Measurements from ENCODE around the gene FPR2. TPM values are rescaled to one million over a fixed set of nuclear protein-coding genes. Genes with fewer than 3 reads are reported as not detected.

Gene FPR2
- total and polyA plus RNA-seq, 2 of the 13 experiments (the other 11 are each of a cell fraction or from before 2014, with no cell fraction given) = not detected

- CTCF ChIA-PET (ENCODE audit: low intra/inter-chr PET ratio, low total read pairs) = no interaction called here
- H2AFZ ChIP-seq (ENCODE audit: low read length) = no peak overlapping the region
- H3K79me2 ChIP-seq (ENCODE audit: insufficient read depth, low read length) = no peaks in the 10 kb centered on the region
- no peak overlapping the region for H3K4me3 ChIP-seq (replicated peaks in 1 of 3; ENCODE audit: insufficient read depth in 1 of 3, low read depth in 2 of 3, low read length in 3 of 3)
- WGBS (ENCODE audit: low lambda C conversion rate) = 31% methylated on average over 7 of the region's 7 CpGs
- BruUV-seq (replicated peaks) = no TSS peak
- TF ChIP-seq GATA4 (IDR thresholded peaks at IDR 0.05; ENCODE audit: borderline replicate concordance, low read depth) (no peak), SP5 (CRISPR knock-in tag; IDR thresholded peaks at IDR 0.05; ENCODE audit: borderline replicate concordance, low read depth) (no peak), PBX2 (CRISPR knock-in tag; IDR thresholded peaks at IDR 0.05) (no peak), PHF5A (CRISPR knock-in tag; IDR thresholded peaks at IDR 0.05; ENCODE audit: low read depth, unreplicated experiment) (no peak), TFDP2 (CRISPR knock-in tag; IDR thresholded peaks at IDR 0.05) (no peak), ZNF12 (CRISPR knock-in tag; IDR thresholded peaks at IDR 0.05) (no peak), CHD4 (IDR thresholded peaks at IDR 0.05; ENCODE audit: borderline replicate concordance, low read length) (no peak), CHD2 (IDR thresholded peaks at IDR 0.05; ENCODE audit: low read depth, low read length) (no peak), MBNL3 (CRISPR knock-in tag; conservative IDR thresholded peaks at IDR 0.05) (no peak), RAD51 (IDR thresholded peaks at IDR 0.05; ENCODE audit: borderline replicate concordance) (no peak), ZFX (CRISPR knock-in tag; IDR thresholded peaks at IDR 0.05; ENCODE audit: low read depth) (no peak), ZNF441 (CRISPR knock-in tag; IDR thresholded peaks at IDR 0.05; ENCODE audit: borderline replicate concordance) (no peak), ZNF816 (CRISPR knock-in tag; IDR thresholded peaks at IDR 0.05; ENCODE audit: borderline replicate concordance) (no peak), FOXM1 (CRISPR knock-in tag; IDR thresholded peaks at IDR 0.05) (no peak), CCDC6 (CRISPR knock-in tag; IDR thresholded peaks at IDR 0.05) (no peak), ZNF430 (CRISPR knock-in tag; IDR thresholded peaks at IDR 0.05) (no peak), RXRA (CRISPR knock-in tag; IDR thresholded peaks at IDR 0.05) (no peak)
- TF ChIP-seq, protein P1, sequence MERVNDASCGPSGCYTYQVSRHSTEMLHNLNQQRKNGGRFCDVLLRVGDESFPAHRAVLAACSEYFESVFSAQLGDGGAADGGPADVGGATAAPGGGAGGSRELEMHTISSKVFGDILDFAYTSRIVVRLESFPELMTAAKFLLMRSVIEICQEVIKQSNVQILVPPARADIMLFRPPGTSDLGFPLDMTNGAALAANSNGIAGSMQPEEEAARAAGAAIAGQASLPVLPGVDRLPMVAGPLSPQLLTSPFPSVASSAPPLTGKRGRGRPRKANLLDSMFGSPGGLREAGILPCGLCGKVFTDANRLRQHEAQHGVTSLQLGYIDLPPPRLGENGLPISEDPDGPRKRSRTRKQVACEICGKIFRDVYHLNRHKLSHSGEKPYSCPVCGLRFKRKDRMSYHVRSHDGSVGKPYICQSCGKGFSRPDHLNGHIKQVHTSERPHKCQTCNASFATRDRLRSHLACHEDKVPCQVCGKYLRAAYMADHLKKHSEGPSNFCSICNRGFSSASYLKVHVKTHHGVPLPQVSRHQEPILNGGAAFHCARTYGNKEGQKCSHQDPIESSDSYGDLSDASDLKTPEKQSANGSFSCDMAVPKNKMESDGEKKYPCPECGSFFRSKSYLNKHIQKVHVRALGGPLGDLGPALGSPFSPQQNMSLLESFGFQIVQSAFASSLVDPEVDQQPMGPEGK (CRISPR knock-in tag; IDR thresholded peaks at IDR 0.05) = no peak
- intact Hi-C loops (cut with micrococcal nuclease; ENCODE audit: unreplicated experiment) (no loop called here), in situ Hi-C loops (cut with HindIII; ENCODE audit: extremely low pct_ligation_motif_present, low pct_unique_long_range_greater_than_20kb) (no loop called here)
- FAIRE-seq (no peak), DNase-seq (ENCODE audit: low spot score) (no peak), ATAC-seq (no peak)
- H3K36me3 ChIP-seq (replicated peaks in 1 of 2; ENCODE audit: control insufficient read depth in 1 of 2, insufficient read depth in 2 of 2, low read length in 2 of 2) = no peaks in the 10 kb centered on the region
- no peaks in the 10 kb centered on the region for H4K20me1 ChIP-seq (ENCODE audit: insufficient read depth, low read length)
- no peak overlapping the region for H3K9ac ChIP-seq (ENCODE audit: insufficient read depth, low read depth, low read length)
- no peaks in the 10 kb centered on the region for H3K9me3 ChIP-seq (ENCODE audit: low read length)
- no peaks in the 10 kb centered on the region; a peak in 3 of 5 replicates for H3K27me3 ChIP-seq (ENCODE audit: control insufficient read depth in 1 of 2, insufficient read depth in 2 of 2, low read length in 2 of 2)
- no peak overlapping the region for H3K4me2 ChIP-seq (ENCODE audit: low read depth, low read length)
- no peaks in the 10 kb centered on the region for H3K4me1 ChIP-seq (ENCODE audit: insufficient read depth, low read length)
- no peak overlapping the region for H3K27ac ChIP-seq (ENCODE audit: extremely low read length, insufficient read depth, low read length)
- POLR2A ChIA-PET = no interaction called here
These were observed 27.0 kb upstream of the FPR2 start for GRCh38 chr19:51733742-51734522.

Measured in HepG2 (cell line).